ENCODE measurements around the gene DAG1.

Gene DAG1

DNA sequence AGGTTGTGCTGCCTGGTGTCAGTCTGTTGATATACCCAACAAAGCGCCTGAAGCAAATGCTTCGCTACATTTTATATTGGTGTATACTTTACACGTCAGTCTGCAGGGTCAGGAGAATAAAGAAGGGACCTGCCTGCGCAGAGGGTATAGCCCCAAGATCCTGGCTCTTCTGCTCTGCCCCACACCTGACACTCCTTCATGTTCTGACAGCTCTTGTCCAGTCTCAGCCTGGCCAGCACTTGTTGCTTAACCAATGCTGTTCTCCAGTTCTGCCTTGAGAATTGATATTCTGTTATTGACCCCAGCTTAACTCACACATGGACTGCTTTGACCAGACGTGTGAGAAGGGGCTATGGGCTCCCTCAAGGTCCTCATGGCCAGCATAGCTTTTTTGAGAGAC is 48.4 kb downstream of the DAG1 start:
- no peak for DNase-seq (ENCODE audit: extremely low read depth, low read depth)
- TF ChIP-seq, protein P1, sequence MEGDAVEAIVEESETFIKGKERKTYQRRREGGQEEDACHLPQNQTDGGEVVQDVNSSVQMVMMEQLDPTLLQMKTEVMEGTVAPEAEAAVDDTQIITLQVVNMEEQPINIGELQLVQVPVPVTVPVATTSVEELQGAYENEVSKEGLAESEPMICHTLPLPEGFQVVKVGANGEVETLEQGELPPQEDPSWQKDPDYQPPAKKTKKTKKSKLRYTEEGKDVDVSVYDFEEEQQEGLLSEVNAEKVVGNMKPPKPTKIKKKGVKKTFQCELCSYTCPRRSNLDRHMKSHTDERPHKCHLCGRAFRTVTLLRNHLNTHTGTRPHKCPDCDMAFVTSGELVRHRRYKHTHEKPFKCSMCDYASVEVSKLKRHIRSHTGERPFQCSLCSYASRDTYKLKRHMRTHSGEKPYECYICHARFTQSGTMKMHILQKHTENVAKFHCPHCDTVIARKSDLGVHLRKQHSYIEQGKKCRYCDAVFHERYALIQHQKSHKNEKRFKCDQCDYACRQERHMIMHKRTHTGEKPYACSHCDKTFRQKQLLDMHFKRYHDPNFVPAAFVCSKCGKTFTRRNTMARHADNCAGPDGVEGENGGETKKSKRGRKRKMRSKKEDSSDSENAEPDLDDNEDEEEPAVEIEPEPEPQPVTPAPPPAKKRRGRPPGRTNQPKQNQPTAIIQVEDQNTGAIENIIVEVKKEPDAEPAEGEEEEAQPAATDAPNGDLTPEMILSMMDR (IDR thresholded peaks at IDR 0.05; ENCODE audit: low read depth, low read length): no peak

DNA sequence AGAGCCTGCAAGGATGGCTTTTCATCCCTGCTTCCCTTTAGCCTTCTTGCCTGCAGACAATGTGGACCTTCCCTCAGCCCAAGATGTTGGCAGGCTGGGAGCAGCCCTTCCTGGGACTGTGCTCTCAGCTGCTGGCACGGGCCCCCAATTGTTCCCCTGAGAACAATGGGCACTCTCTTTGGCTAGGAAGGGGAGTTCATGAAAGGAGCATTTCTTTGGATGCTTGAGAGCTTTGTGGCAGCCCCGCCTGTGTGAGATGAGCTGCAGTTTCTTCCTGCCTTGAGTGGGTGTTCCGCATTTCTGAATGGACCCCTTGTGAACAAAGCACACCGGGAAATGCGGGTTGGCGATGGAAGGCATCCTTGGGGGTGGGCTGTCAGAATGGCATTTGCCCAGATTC is 49.2 kb downstream of the DAG1 start:
- DNase-seq (ENCODE audit: extremely low read depth, low read depth): no peak
- TF ChIP-seq, protein P1 (IDR thresholded peaks at IDR 0.05; ENCODE audit: low read depth, low read length): no peak

DNA sequence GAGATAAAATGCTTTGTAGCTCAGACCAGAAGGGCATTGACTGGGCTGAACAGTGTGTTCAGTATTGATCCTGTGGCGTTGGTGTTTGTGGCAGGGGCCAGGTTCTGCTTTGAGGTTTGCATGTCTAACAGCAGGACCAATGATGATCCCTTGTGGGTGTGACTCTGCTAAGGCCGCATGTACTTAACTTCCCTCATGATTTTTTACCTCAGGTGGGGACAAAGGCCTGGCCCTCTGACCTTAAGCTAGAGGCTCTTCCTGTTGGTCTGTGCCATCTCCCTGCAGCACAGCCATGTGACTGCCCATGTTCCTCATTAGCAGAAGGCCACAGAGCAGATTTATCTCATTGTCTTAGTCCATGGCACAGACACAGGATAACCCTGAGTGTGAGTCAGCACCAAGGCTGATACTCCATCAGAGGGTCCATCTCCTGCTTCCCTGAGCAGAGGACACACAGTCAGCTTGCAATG is 49.9 kb downstream of the DAG1 start:
- no peak for DNase-seq (ENCODE audit: extremely low read depth, low read depth)
- TF ChIP-seq, protein P1 (IDR thresholded peaks at IDR 0.05; ENCODE audit: low read depth, low read length): no peak

DNA sequence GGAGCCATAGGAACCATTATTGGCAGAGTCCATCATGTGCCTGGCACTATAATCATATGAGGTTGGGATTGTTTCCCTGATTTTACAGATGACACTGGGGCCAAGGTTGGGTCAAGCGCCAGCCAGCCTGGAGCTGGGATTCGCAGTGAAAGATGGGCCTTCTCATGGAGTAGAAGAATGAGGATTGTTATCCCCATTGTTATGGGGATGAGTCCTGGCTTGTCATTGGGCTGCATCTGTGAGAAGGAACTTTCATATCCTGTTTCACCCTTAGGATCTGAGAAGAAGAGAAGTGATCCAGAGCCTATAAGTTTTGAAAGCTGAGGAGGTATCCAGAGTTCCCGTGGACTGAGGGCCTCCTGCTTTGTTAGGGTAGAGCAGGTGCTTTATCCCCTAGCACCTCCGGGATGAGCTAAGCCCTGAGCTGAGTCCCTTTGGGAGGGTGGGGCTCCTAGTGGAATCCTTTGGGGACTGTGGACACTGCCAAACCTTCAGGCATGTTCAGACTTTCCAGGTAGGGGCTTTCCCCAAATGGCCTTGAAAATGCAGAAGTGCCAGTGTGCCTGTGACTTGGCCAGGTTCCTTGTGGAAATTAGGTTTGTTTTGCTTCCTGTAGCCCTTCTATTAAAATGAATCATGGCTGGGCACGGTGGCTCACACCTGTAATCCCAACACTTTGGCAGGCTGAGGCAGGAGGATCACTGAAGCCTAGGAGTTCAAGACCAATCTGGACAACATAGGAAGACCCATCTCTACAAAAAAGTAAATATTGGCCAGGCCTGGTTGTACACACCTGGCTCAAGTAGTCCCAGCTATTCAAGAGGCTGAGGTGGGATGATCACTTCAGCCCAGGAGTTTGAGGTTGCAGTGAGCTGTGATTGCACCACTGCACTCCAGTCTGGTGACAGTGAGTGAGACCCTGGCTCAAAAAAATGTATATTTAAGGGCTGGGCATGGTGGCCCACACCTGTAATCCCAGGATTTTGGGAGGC is 54.0 kb downstream of the DAG1 start:
- TF ChIP-seq, protein P1 (IDR thresholded peaks at IDR 0.05; ENCODE audit: low read depth, low read length): no peak
- DNase-seq (ENCODE audit: extremely low read depth, low read depth): no peak

DNA sequence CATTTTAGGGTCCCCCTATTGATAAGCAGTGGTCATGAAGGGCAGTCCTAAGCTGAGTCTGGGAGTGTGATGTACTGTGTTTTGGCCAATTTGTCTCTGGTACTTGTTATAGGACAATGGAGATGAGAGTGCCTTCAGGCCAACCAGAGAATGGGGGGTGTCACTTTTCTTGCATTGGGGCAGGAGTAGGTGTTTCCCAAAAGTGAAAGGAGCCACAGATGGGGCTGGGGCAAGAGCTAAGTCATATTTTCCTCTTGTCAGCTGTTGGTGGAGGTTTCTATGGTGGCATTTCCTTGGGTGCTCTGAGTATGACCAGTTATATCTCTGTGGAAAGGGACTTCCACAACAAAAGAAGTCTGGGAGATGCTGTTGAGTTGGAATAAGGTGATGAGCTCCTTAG is 59.5 kb downstream of the DAG1 start:
- DNase-seq (ENCODE audit: extremely low read depth, low read depth): no peak
- TF ChIP-seq, protein P1 (IDR thresholded peaks at IDR 0.05; ENCODE audit: low read depth, low read length): no peak

DNA sequence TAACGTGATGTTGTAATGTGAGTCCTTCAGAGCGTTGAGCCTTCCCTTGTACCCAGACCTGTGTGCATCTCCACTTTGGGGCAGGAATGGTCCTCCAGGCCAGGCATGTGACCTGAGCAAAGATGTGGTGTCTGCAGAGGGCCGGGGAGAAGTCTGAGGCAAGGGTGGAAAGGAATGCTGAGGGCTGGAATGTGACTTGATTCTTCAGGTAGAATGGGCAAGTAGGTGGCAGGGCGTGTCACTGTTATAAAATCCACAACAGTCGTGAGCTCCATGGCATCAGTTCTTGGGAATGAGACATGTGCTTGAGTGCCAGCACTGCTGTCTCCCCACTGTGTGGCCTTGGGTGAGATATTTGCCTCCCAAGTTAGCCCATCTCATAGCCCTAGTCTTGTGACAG is 60.2 kb downstream of the DAG1 start:
- no peak for DNase-seq (ENCODE audit: extremely low read depth, low read depth)
- TF ChIP-seq, protein P1 (IDR thresholded peaks at IDR 0.05; ENCODE audit: low read depth, low read length): no peak

DNA sequence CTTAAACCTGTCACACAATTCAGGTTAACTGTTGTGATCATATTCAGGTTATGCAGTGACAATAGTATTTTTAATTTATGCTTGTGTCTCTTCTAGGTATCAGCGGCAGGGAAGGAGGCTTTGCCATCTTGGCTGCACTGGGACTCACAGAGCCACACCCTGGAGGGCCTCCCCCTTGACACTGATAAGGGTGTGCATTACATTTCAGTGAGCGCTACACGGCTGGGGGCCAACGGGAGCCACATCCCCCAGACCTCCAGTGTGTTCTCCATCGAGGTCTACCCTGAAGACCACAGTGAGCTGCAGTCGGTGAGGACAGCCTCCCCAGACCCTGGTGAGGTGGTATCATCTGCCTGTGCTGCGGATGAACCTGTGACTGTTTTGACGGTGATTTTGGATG is 60.6 kb downstream of the DAG1 start:
- TF ChIP-seq, protein P1 (IDR thresholded peaks at IDR 0.05; ENCODE audit: low read depth, low read length): no peak
- DNase-seq (ENCODE audit: extremely low read depth, low read depth): no peak

Measured in AG09319 (cell line).